HepG2 (cell line): ENCODE measurements around the gene SFXN5. TPM values are rescaled to one million over a fixed set of nuclear protein-coding genes. Genes with fewer than 3 reads are reported as not detected.

Experiments
- ATAC-seq: fragments of 200-7000 bp; cut with Tn5 transposase; 3 replicates; pipeline ENCODE4 v1.9.1; 2020; ENCODE audit warnings: mild to moderate bottlenecking, moderate library complexity
- BruUV-seq: library from RNA; stranded (reverse); fragments of 400-500 nt; replicated peaks from 2 replicates; lab custom pipeline; 2021; lab: Mats Ljungman, UMichigan
- CTCF ChIA-PET: fragments of 300-600 bp; formaldehyde crosslinking; extraction: SDS; loops from one replicate; lab custom pipeline; 2021; ENCODE audit warnings: low total read pairs, inconsistent platforms, low intra/inter-chr PET ratio; lab: Yijun Ruan, JAX
- POLR2A ChIA-PET: fragments of 350-600 bp; sonication (Branson Sonifier 250); formaldehyde crosslinking; loops from one replicate; lab custom pipeline; 2020; ENCODE audit warnings: antibody characterized with exemption, inconsistent platforms; lab: Yijun Ruan, JAX
- DNase-seq: peaks from one replicate; pipeline ENCODE4 v3.0.0-alpha.2; 2015; ENCODE audit warnings: low spot score
- FAIRE-seq: peaks from 3 replicates; lab custom pipeline; 2011; peaks lifted over from hg19 to GRCh38; lab: Jason Lieb, UNC
- H2AFZ ChIP-seq: one replicate; pipeline ENCODE4 v1.6.1; 2011; ENCODE audit warnings: low read length, inconsistent platforms
- H3K27ac ChIP-seq: fragments of 300-600 bp; 3 replicates; pipeline ENCODE4 v1.8.0; 2011; ENCODE audit warnings: mixed run types, mild to moderate bottlenecking, mixed read lengths, low read length, inconsistent platforms; ENCODE audit not compliant: insufficient read depth; ENCODE audit errors: extremely low read length
- H3K27me3 ChIP-seq, 2 experiments: fragments of 200-600 bp in 1 of 2; 2 replicates in 1 of 2; 3 replicates in 1 of 2; pipeline versions ENCODE4 v1.6.0 to v1.8.0; 2011; ENCODE audit warnings: low read length in 2 of 2, mild to moderate bottlenecking in 2 of 2, moderate library complexity in 2 of 2, inconsistent platforms in 1 of 2; ENCODE audit not compliant: insufficient read depth in 2 of 2, control insufficient read depth in 1 of 2
- H3K36me3 ChIP-seq, 2 experiments: fragments of 200-600 bp in 1 of 2; replicated peaks in 1 of 2; 2 replicates in 1 of 2; 3 replicates in 1 of 2; pipeline versions ENCODE4 v1.5.1 to v1.8.0; 2011; ENCODE audit warnings: low read length in 2 of 2, inconsistent platforms in 1 of 2; ENCODE audit not compliant: insufficient read depth in 2 of 2, control insufficient read depth in 1 of 2
- H3K4me1 ChIP-seq: 2 replicates; pipeline ENCODE4 v1.5.1; 2012; ENCODE audit warnings: low read length, inconsistent platforms; ENCODE audit not compliant: insufficient read depth
- H3K4me2 ChIP-seq: 2 replicates; pipeline ENCODE4 v1.6.0; 2011; ENCODE audit warnings: low read depth, low read length, inconsistent platforms
- H3K4me3 ChIP-seq, 3 experiments: fragments of 200-600 bp in 1 of 3; sonication (generic), shearing (Covaris generic) in 1 of 3; replicated peaks in 1 of 3; 2 replicates each; pipeline ENCODE4 v1.5.1; 2011 to 2016; ENCODE audit warnings: low read length in 3 of 3, inconsistent platforms in 2 of 3, low read depth in 2 of 3, mild to moderate bottlenecking in 2 of 3, control low read depth in 1 of 3, mixed read lengths in 1 of 3; ENCODE audit not compliant: insufficient read depth in 1 of 3
- H3K79me2 ChIP-seq: one replicate; pipeline ENCODE4 v1.6.1; 2011; ENCODE audit warnings: low read length, inconsistent platforms; ENCODE audit not compliant: insufficient read depth
- H3K9ac ChIP-seq: 2 replicates; pipeline ENCODE4 v1.6.0; 2011; ENCODE audit warnings: mild to moderate bottlenecking, low read depth, low read length, inconsistent platforms; ENCODE audit not compliant: insufficient read depth
- H3K9me3 ChIP-seq: 2 replicates; pipeline ENCODE4 v1.5.1; 2012; ENCODE audit warnings: mild to moderate bottlenecking, low read length
- H4K20me1 ChIP-seq: 2 replicates; pipeline ENCODE4 v1.6.0; 2011; ENCODE audit warnings: inconsistent platforms, mild to moderate bottlenecking, low read length, moderate library complexity; ENCODE audit not compliant: insufficient read depth
- ADNP ChIP-seq: sonication (generic); formaldehyde crosslinking; IDR thresholded peaks from 2 replicates; pipeline ENCODE4 v1.4.0; 2020; ENCODE audit warnings: missing genetic modification reagents
- HHEX ChIP-seq: IDR thresholded peaks from 2 replicates; pipeline ENCODE4 v1.6.1; 2016; ENCODE audit warnings: control low read depth
- HMG20A ChIP-seq: IDR thresholded peaks from 2 replicates; pipeline ENCODE4 v1.6.1; 2016; ENCODE audit warnings: borderline replicate concordance
- HMG20B ChIP-seq: conservative IDR thresholded peaks from 2 replicates; pipeline ENCODE4 v1.6.1; 2016; ENCODE audit warnings: missing genetic modification reagents, missing compliant biosample characterization
- MTF1 ChIP-seq: sonication (generic); formaldehyde crosslinking; IDR thresholded peaks from 2 replicates; pipeline ENCODE4 v1.5.0; 2020; ENCODE audit warnings: missing genetic modification reagents
- NFATC3 ChIP-seq: sonication (generic); formaldehyde crosslinking; IDR thresholded peaks from 2 replicates; pipeline ENCODE4 v1.5.1; 2020; ENCODE audit warnings: mild to moderate bottlenecking, missing genetic modification reagents
- RAD51 ChIP-seq: fragments of 450-650 bp; IDR thresholded peaks from 2 replicates; pipeline ENCODE4 v1.6.1; 2016; ENCODE audit warnings: borderline replicate concordance
- RBAK ChIP-seq: sonication (generic); formaldehyde crosslinking; IDR thresholded peaks from 2 replicates; pipeline ENCODE4 v1.5.1; 2020; ENCODE audit warnings: mild to moderate bottlenecking, missing genetic modification reagents
- SNAI1 ChIP-seq: sonication (generic); formaldehyde crosslinking; IDR thresholded peaks from 2 replicates; pipeline ENCODE4 v1.5.0; 2020; ENCODE audit warnings: mild to moderate bottlenecking, missing genetic modification reagents, borderline replicate concordance
- SOX6 ChIP-seq, 2 experiments: fragments of 450-650 bp in 1 of 2; sonication (generic) in 1 of 2; formaldehyde crosslinking in 1 of 2; IDR thresholded peaks; 2 replicates each; pipeline versions ENCODE4 v1.4.0 to v1.6.1; 2017 to 2020; ENCODE audit warnings: antibody characterized with exemption in 1 of 2, mild to moderate bottlenecking in 1 of 2, missing genetic modification reagents in 1 of 2
- TBX2 ChIP-seq: sonication (generic); formaldehyde crosslinking; IDR thresholded peaks from 2 replicates; pipeline ENCODE4 v1.5.0; 2020; ENCODE audit warnings: missing genetic modification reagents, mild to moderate bottlenecking, borderline replicate concordance
- ZC3H13 ChIP-seq: sonication (generic); formaldehyde crosslinking; IDR thresholded peaks from 2 replicates; pipeline ENCODE4 v1.8.1; 2023; ENCODE audit warnings: mild to moderate bottlenecking, missing genetic modification reagents, moderate library complexity
- ZNF225 ChIP-seq: sonication (generic); formaldehyde crosslinking; IDR thresholded peaks from 2 replicates; pipeline ENCODE4 v1.4.0; 2020; ENCODE audit warnings: mild to moderate bottlenecking, missing genetic modification reagents
- ZNF598 ChIP-seq: sonication (generic); formaldehyde crosslinking; IDR thresholded peaks from 2 replicates; pipeline ENCODE4 v1.5.1; 2020; ENCODE audit warnings: mild to moderate bottlenecking, missing genetic modification reagents, borderline replicate concordance
- ZNF781 ChIP-seq: sonication (generic); formaldehyde crosslinking; IDR thresholded peaks from 2 replicates; pipeline ENCODE4 v1.5.1; 2020; ENCODE audit warnings: borderline replicate concordance, mild to moderate bottlenecking, missing genetic modification reagents; ENCODE audit errors: not compliant biosample characterization
- ZNF816 ChIP-seq: sonication (generic); formaldehyde crosslinking; IDR thresholded peaks from 2 replicates; pipeline ENCODE4 v1.8.0; 2022; ENCODE audit warnings: missing genetic modification reagents, mild to moderate bottlenecking, borderline replicate concordance
- WGBS: methylation state at CpG from one replicate; pipeline ENCODE4 v1.1.6; 2017; ENCODE audit warnings: low lambda C conversion rate; 5-methylcytosine and 5-hydroxymethylcytosine counted together
- in situ Hi-C: cut with HindIII; loops from 2 replicates; pipeline ENCODE4 v1.10.0; 2017; ENCODE audit warnings: low pct_unique_long_range_greater_than_20kb; ENCODE audit not compliant: extremely low pct_ligation_motif_present
- intact Hi-C: fragments of 100-400 bp; cut with micrococcal nuclease; formaldehyde crosslinking; loops from one replicate; pipeline ENCODE4 v1.10.0; 2022; ENCODE audit not compliant: unreplicated experiment
- polyA plus RNA-seq, 8 experiments: library from polyadenylated mRNA; depleted of rRNA in 3 of 8; stranded (reverse) in 7 of 8; unstranded in 1 of 8; fragments of >200 nt; fragmentation: Illumina TruSeq in 4 of 8; extraction: Trizol in 4 of 8; gene quantifications; 2 replicates each; pipeline versions ENCODE4 v1.2.1 to v1.2.3, GENCODE V29; 2011 to 2016; ENCODE audit warnings: low read depth in 4 of 8, missing spikeins in 1 of 8, mixed read lengths in 1 of 8; ENCODE audit not compliant: insufficient read depth in 1 of 8
- total RNA-seq, 5 experiments: library from RNA; depleted of rRNA; stranded (reverse); fragments of >200 nt; fragmentation: Illumina TruSeq; extraction: Trizol; gene quantifications; 2 replicates each; pipeline ENCODE4 v1.2.3, GENCODE V29; 2016; ENCODE audit warnings: low read depth in 1 of 5
- TF ChIP-seq, protein P1 (sequence below): sonication (generic); formaldehyde crosslinking; IDR thresholded peaks from 2 replicates; pipeline ENCODE4 v1.4.0; 2020; ENCODE audit warnings: missing genetic modification reagents, borderline replicate concordance
- TF ChIP-seq, protein P2 (sequence below): sonication (generic); formaldehyde crosslinking; IDR thresholded peaks from 2 replicates; pipeline ENCODE4 v1.4.0; 2020; ENCODE audit warnings: mild to moderate bottlenecking, missing genetic modification reagents

SFXN5 gene
- total and polyA plus RNA-seq, 2 of the 13 experiments (the other 11 are each of a cell fraction or from before 2014, with no cell fraction given): 34.9 to 37.4 TPM

DNA sequence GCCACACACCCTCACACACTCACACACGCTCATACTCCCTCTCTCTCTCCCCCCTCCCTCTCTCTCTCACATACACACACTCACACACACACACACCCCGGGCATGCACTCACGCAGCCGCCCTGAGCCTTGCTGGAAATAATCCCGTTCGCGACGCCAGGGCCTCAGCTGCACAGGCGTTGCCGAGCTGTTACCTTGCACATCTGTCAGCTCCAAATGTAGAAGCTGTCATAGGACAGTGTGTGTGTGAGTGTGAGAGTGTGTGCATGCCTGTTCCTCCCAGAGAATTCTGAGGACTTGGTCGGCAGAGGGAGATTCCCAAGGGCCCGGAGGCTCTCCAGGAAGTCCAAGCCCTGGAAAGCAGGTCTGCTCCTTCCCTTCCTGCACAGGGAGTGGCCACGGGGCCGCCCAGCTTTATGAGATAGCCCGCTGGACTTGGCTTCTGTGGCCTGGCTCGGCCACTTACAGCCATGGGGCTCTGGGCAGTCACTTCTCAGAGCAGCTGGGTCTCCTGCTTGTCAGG lies 175.7 kb downstream of the SFXN5 start (continued):
- TF ChIP-seq NFATC3 (CRISPR knock-in tag): no peak
- TF ChIP-seq HMG20B (CRISPR knock-in tag): no peak
- no peak for TF ChIP-seq RAD51
- TF ChIP-seq ZNF781 (CRISPR knock-in tag): no peak
- TF ChIP-seq ZNF225: no peak
- no peak; the same call in 1 of the 2 replicates for TF ChIP-seq ZNF598 (CRISPR knock-in tag)
- TF ChIP-seq HMG20A: no peak
- TF ChIP-seq SNAI1 (CRISPR knock-in tag): no peak

DNA sequence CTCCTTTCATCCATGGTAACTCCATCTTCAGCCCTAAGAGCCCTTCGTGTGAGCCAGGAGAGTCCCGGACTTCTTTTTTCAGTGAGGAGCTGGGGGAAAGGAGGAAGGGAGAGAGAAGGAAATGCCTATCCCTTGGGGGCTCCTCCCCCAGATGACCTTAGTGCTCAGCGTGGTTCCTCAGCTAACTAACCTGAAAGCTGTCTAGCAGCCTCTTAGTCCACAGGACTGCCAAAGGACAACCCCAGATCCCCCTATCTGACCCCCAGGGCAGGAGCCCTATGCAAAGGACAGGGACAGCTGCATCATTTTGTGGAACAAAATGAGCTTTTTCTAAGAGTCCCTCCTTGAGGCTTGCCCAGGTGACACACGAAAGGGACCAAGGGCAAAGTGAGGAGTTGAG lies 176.4 kb downstream of the SFXN5 start:
- Histone ChIP-seq H3K36me3 (peaks cover 9 to 16% of the 10 kb centered on the region in 2 experiments), H3K4me1 (peaks cover 25% of the 10 kb centered on the region), H3K4me2 (peak overlapping the region; percentile 82), H3K79me2 (no peaks in the 10 kb centered on the region), H3K4me3 (no peak overlapping the region), H3K27ac (no peak overlapping the region), H3K9me3 (no peaks in the 10 kb centered on the region), H2AFZ (no peak overlapping the region), H3K9ac (no peak overlapping the region), H4K20me1 (peaks cover 7% of the 10 kb centered on the region; the same call in 1 of the 2 replicates), H3K27me3 (peaks cover 12 to 52% of the 10 kb centered on the region in 2 experiments)
- no peak for ATAC-seq
- no TSS peak for BruUV-seq
- DNase-seq: no peak
- POLR2A ChIA-PET: interaction anchor here (1.2 kb wide), 1 partner anchor 8 kb away, joined by 3 read pairs; the partner anchor contains the start of gene SPR
- no peak for FAIRE-seq
- WGBS: 11% methylated on average over 4 of the region's 4 CpGs
- intact Hi-C loops (no loop called here), in situ Hi-C loops (no loop called here)
- CTCF ChIA-PET: interaction anchor here (5.1 kb wide), 1 partner anchor 39 kb away, joined by 67 read pairs; no protein-coding TSS in a partner anchor
- TF ChIP-seq, protein P1, sequence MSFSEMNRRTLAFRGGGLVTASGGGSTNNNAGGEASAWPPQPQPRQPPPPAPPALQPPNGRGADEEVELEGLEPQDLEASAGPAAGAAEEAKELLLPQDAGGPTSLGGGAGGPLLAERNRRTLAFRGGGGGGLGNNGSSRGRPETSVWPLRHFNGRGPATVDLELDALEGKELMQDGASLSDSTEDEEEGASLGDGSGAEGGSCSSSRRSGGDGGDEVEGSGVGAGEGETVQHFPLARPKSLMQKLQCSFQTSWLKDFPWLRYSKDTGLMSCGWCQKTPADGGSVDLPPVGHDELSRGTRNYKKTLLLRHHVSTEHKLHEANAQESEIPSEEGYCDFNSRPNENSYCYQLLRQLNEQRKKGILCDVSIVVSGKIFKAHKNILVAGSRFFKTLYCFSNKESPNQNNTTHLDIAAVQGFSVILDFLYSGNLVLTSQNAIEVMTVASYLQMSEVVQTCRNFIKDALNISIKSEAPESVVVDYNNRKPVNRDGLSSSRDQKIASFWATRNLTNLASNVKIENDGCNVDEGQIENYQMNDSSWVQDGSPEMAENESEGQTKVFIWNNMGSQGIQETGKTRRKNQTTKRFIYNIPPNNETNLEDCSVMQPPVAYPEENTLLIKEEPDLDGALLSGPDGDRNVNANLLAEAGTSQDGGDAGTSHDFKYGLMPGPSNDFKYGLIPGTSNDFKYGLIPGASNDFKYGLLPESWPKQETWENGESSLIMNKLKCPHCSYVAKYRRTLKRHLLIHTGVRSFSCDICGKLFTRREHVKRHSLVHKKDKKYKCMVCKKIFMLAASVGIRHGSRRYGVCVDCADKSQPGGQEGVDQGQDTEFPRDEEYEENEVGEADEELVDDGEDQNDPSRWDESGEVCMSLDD (CRISPR knock-in tag): no peak
- TF ChIP-seq ZNF816 (CRISPR knock-in tag) (no peak), ADNP (CRISPR knock-in tag) (no peak), SOX6 (IDR thresholded peaks at IDR 0.05) (no peak), SOX6 (CRISPR knock-in tag; IDR thresholded peaks at IDR 0.05) (no peak), ZC3H13 (CRISPR knock-in tag) (no peak), MTF1 (no peak), RBAK (CRISPR knock-in tag) (no peak), TBX2 (no peak), HHEX (CRISPR knock-in tag) (no peak)
- TF ChIP-seq, protein P2, sequence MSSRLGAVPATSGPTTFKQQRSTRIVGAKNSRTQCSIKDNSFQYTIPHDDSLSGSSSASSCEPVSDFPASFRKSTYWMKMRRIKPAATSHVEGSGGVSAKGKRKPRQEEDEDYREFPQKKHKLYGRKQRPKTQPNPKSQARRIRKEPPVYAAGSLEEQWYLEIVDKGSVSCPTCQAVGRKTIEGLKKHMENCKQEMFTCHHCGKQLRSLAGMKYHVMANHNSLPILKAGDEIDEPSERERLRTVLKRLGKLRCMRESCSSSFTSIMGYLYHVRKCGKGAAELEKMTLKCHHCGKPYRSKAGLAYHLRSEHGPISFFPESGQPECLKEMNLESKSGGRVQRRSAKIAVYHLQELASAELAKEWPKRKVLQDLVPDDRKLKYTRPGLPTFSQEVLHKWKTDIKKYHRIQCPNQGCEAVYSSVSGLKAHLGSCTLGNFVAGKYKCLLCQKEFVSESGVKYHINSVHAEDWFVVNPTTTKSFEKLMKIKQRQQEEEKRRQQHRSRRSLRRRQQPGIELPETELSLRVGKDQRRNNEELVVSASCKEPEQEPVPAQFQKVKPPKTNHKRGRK: no peak
